Suprapubic skin (tissue), 3 donors: ENCODE results near the gene MFSD2A.

Source experiments
- POLR2A ChIP-seq, 2 donors: fragments of 450-650 bp; IDR thresholded peaks; one replicate each; pipeline ENCODE4 v1.6.1; 2017; ENCODE audit warnings: antibody characterized with exemption in 2 of 2, mild to moderate bottlenecking in 2 of 2, moderate library complexity in 2 of 2
- TF ChIP-seq, protein P1 (sequence below), 2 donors: fragments of 200-600 bp in 1 of 2; fragments of 450-650 bp in 1 of 2; sonication (generic) in 1 of 2; IDR thresholded peaks; one replicate each; pipeline ENCODE4 v1.5.1; 2016 to 2019; ENCODE audit warnings: antibody characterized with exemption in 2 of 2, mild to moderate bottlenecking in 1 of 2, moderate library complexity in 1 of 2

DNA sequence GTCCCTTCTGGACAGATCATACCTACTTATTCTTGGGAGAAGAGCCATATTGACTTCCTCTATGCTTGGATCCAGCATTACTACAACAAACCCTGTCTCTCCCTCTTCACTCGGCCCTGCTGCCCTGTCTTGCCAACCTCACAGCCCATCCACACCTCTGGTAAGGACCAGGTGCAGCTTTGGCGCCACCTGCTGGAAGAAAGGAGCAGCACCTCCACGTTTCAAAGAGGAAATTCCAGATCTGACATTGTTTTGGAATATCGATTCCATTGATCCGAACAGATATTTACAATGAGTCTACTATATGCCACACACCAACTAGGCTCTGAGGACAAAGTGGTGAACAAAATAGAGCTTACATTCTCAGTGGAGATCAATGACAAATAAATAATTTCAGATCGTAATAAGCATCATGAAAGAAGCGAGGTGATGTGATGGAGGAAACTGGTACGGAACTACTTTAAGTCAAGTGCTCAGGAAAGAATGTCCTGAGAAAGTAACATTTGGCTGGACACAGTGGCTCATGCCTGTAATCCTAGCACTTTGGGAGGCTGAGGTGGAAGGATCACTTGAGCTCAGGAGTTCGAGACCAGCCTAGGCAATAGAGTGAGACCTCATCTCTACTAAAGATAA, 18.7 kb downstream of the MFSD2A start:
- TF ChIP-seq, protein P1, sequence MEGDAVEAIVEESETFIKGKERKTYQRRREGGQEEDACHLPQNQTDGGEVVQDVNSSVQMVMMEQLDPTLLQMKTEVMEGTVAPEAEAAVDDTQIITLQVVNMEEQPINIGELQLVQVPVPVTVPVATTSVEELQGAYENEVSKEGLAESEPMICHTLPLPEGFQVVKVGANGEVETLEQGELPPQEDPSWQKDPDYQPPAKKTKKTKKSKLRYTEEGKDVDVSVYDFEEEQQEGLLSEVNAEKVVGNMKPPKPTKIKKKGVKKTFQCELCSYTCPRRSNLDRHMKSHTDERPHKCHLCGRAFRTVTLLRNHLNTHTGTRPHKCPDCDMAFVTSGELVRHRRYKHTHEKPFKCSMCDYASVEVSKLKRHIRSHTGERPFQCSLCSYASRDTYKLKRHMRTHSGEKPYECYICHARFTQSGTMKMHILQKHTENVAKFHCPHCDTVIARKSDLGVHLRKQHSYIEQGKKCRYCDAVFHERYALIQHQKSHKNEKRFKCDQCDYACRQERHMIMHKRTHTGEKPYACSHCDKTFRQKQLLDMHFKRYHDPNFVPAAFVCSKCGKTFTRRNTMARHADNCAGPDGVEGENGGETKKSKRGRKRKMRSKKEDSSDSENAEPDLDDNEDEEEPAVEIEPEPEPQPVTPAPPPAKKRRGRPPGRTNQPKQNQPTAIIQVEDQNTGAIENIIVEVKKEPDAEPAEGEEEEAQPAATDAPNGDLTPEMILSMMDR (IDR thresholded peaks at IDR 0.05) = peak; percentile 89 to 90
- no peak for TF ChIP-seq POLR2A (IDR thresholded peaks at IDR 0.05)
